T-helper 22 cell (primary cell): ENCODE measurements around the gene ADAMTS6.
"Not testable (repeated sequence)": the region's sequence is repeated elsewhere in the genome, so short reads cannot be mapped to it uniquely, and the experiment has no call there.

ENCODE experiments used
- DNase-seq: peaks from one replicate; pipeline ENCODE4 v3.0.0-alpha.2; 2020; ENCODE audit warnings: low read depth

The ADAMTS6 gene, protein sequence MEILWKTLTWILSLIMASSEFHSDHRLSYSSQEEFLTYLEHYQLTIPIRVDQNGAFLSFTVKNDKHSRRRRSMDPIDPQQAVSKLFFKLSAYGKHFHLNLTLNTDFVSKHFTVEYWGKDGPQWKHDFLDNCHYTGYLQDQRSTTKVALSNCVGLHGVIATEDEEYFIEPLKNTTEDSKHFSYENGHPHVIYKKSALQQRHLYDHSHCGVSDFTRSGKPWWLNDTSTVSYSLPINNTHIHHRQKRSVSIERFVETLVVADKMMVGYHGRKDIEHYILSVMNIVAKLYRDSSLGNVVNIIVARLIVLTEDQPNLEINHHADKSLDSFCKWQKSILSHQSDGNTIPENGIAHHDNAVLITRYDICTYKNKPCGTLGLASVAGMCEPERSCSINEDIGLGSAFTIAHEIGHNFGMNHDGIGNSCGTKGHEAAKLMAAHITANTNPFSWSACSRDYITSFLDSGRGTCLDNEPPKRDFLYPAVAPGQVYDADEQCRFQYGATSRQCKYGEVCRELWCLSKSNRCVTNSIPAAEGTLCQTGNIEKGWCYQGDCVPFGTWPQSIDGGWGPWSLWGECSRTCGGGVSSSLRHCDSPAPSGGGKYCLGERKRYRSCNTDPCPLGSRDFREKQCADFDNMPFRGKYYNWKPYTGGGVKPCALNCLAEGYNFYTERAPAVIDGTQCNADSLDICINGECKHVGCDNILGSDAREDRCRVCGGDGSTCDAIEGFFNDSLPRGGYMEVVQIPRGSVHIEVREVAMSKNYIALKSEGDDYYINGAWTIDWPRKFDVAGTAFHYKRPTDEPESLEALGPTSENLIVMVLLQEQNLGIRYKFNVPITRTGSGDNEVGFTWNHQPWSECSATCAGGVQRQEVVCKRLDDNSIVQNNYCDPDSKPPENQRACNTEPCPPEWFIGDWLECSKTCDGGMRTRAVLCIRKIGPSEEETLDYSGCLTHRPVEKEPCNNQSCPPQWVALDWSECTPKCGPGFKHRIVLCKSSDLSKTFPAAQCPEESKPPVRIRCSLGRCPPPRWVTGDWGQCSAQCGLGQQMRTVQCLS (N-terminal part only)

DNA sequence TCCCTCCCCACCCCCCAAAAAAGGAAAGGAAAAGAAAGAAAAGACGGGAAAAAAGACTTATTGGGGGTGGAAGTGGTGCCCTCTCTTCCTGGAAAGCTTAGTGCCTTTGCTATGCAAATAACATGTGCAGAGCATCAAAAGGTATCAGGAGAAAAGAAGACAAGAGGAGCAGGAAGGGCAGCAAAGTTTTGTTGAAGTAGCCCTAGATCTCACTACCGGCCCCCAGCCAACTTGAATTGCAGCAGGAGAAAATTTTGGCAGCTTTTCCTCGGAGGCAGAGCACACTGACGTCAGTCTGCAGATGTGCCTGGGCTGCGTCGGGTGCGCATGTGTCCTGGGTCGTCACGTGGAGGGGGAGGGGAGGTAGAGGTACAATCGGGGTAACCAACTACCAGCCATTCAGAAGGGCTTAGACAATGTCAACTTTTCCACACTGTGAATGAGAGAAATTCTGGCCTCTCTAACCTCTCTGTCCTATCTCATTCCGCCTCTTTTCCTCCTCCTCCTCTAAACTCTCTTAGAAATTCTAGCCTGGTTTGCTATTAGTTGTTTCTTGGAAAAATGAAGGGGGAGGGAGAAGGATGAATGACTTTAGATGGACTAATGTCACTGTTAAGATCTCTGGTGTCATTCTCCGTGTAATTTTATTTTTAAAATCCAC, at the start of gene ADAMTS6:
TSS of gene ADAMTS6 (minus strand) at position 286 of the 661 bp plus-strand sequence. CDS start 8,247 bp downstream, outside the sequence.
- DNase-seq = peak; percentile 51

DNA sequence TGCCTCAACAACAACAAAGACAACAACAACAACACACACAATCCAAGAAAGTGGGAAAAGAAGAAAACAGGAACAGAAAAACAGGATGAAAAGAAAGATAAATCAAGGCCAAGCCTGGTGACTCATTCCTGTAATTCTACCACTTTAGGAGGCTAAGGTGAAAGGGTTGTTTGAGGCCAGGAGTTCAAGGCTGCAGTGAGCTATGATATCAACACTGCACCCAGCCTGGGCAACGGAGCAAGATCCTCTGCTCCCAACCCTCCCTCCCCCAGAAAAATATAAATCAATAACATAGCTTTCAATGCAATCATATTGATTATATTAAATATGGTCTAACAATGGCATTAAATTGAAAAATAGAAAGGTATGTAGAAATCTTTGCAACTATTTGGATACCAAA, 49.2 kb upstream of the ADAMTS6 start:
- DNase-seq = no peak

DNA sequence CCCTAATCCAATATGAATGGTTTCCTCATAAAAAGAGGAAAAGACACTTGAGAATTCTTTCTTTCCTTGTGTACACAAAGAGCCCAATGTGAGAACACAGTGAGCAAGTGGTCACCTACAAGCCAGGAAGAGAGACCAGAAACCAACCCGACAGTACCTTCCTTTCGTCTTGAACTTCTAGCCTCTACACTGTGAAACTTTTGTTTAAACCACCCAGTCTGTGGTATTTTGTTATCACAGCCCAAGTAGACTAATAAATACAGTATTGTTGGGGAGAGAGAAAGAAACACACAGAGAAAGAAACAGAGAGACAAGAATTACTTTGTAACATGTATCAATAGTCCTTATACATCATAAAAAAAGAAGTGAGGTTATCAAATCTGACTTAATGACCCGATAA, 44.0 kb upstream of the ADAMTS6 start:
- no peak for DNase-seq

DNA sequence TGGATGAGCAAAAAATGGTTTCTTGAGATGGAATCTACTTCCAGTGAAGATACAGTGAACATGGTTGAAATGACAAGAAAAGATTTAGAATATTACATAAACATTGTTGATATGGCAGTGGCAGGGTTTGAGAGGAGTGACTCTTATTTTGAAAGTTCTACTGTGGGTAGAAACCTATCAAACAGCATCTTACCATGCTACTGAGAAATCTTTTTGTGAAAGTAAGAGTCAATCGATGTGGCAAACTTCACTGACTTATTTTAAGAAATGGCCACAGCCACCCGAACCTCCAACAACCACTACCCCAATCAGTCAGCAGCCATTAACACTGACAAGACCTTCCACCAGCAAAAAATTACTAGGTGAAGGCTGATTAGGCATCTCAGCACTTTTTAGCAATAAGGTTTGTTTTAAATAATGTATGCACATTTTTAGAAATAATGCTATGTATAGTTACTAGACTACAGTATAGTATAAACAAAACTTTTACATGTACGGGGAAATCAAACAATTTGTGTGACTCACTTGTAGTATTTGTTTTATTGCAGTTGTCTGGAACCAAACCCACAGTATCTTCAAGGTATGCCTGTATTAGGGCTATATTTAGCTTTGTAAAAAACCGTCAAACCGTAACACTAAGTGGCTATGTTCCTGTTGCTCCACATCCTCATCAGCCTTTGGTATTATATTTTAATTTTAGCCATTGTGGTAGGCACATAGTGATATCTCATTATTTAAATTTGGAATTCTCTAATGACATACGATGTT, 30.6 kb upstream of the ADAMTS6 start:
- no peak for DNase-seq

DNA sequence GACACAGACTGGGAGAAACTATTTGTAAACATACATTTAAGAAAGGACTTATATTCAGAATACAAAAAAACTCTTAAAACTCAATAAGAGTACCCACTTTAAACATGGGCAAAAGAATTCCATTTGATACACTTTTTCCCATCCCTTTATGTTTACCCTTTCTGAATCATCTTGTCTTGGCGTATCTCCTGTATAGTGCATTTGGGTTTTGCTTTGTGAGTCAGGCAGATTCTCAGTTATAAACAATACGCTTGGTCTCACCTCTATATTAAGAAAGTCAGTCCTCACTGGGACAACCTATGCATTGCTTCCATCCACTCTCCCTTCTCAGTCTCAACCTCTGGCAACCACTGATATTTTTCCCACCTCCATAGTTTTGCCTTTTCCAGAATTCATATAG, 27.3 kb upstream of the ADAMTS6 start:
- DNase-seq = no peak

DNA sequence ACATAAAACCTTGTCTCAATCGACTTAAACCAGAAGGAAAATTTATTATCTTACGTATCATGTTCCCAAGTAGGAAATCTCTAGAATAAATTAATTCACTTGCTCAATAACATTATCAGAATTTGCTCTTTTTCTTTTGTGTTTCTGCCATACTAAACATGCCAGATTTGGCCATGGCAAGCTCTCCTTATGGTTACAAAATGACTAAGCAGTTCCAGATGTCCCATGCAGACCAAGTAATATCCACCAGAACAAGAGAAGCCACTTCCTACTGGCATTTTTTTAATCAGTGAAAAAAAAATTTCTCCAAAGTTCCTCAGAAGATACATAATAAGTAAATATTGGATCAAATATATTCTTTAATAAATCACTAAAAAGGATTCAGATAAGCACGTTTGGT, 25.2 kb upstream of the ADAMTS6 start:
- DNase-seq = no peak

DNA sequence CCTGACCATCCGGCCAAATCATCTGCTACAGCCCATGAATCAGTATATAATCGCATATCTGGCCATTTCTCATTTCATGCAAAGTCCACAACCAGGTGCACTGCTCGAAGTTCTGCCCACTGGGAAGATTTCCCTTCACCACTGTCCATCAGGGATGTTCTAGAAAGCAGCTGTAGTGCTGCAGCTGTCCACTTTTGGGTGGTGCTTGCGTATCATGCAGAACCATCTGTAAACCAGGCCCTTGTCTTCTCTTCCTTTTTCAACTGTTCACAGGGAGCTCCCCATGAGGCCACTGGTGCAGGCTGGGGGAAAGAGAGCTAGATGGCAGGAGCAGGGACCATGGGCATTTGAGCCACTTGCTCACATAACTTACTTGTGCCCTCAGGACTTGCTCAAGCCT, 7.4 kb upstream of the ADAMTS6 start:
- no peak for DNase-seq

DNA sequence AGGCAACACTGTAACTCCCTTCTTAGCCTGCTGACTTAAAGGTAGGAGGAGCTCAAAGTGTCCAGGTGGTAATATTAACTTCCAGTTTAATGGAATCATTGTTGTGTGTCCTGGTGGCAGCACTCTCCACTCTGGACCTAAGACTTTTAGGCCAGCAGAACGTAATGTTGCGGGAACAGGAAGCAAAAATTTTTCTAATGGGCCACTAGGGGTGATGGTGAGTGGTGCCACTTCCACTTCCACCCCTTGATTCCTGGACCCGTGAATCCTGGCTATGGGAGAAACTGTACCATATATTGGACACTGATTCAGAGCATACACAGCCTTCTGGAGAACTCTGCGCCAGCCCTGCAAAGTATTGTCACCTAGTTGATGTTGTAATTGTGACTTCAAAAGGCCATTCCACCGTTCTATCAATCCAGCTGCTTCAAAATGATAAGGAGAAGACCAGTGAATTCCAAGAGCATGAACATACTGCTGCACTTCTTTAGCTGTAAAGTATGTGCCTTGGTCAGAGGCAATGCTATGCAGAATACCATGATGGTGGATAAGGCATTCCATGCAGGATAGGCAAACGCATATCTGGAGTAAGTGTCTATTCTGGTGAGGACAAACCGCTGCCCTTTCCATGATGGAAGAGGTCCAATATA, 6.4 kb upstream of the ADAMTS6 start:
- DNase-seq = not testable (repeated sequence)

DNA sequence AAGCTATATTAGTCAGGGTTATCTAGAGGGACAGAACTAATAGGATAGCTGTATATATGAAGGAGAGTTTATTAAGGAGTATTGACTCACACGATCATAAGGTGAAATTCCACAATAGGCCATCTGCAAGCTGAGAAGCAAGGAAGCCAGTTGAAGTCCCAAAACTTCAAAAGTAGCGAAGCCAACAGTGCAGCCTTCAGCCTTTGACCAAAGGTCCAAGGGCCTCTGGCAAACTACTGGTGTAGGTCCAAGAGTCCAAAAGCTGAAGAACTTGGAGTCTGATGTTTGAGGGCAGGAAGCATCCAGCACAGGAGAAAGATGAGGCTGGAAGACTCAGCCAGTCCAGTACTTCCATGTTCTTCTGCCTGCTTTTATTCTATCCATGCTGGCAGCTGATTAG, 5.1 kb upstream of the ADAMTS6 start:
- not testable (repeated sequence) for DNase-seq

DNA sequence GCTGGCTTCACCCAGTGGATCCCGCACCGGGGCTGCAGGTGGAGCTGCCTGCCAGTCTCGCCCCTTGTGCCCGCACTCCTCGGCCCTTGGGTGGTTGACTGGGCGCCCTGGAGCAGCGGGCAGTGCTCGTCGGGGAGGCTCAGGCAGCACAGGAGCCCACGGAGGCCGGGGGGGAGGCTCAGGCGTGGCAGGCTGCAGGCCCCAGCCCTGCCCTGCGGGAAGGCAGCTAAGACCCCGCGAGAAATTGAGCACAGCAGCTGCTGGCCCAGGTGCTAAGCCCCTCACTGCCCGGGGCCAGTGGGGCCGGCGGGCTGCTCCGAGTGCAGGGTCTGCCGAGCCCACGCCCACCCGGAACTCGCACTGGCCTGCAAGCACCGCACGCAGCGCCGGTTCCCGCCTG, 3.7 kb upstream of the ADAMTS6 start:
- no peak for DNase-seq

DNA sequence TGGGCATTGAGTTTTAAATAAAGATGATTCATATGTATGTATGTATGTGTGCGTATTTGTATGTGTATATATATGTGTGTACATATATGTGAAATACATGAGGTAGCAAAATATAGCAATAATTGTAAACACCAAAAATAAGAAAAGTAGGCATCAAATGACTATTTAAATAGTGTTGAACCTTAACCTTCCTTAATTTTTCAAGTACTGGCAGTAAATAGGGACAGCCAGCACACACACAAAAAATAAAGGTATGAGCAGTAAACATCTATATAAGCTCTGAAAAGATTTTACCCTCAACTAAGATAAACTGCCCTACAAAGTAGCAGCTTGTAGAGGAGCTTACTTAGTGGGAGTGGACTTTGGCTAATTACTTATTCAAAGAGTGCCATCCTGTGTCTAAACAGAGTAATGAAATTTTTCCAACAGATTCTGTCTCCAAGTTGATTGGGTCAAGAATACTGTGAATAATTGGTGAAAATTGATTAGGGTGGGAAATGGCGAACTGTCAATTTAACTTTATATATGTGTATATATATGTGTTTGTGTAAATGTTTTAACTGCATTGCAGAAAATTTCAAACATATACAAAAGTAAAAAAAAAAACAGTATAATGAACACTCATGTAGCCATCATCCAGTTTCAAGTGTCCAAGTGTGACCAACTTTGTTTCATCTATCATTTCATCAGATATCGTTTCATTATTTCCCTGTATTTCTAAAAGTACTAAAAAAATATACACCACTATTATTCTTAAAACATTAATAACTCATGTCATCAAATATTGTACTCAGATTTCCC, 2.0 kb upstream of the ADAMTS6 start:
- no peak for DNase-seq

DNA sequence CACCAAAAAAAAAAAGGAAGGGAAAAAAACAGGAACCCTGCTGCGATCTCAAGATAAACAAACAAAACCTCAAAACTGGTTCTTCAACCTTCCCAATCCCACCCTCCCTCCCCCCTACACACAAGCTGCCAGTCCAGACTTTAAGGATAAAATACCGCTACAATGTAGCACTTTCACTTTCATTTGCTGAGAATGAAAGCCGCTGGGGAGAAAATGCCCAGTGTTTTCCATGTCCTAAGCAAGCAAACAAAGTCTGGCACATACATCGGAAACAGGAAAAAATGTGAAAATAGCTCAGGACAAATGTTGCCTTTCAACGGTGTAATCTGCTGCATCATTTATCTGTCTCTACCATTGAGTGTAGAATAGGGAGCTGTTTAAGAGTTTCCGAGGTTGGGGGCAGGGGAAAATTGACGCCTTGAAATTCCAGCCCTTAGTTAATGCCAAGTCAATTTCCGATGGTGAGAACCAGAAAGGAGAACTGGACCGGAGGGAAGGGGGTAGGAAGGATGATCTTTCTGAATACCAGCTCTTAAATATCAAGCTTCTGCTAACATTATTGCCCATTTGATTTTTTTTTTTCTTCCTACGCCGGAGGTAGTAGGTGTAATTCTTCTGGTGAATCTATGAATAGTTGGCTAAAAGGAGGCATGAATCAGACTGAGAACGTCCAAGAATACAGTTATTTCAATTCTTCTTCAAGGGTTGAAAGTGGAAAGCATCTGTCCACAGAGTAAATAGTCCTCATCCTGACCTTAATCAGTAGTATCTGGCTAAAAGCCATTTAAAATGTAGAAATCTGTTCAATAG, 1.2 kb upstream of the ADAMTS6 start:
- no peak for DNase-seq

DNA sequence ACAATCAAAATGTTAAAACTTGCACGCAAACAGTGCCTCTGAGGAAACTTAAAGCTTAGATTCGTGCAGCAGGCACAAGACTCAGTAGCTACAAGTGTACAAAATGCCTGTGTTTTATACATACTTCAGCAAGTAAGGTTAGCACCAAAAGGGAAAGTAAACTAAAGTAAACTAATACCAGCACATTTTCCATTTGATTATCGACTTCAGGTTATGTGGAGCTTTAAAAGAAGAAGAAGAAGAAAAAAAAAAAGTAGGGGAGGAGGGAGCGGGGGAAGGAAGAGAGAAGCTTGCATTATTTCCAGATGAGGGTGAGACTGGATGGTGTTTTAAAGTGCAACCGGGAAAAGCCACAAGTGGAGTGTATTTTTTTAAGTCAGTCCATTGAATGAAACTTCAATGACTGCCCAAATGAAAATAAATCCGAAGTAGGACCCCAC, 596 bp upstream of the ADAMTS6 start:
- no peak for DNase-seq

DNA sequence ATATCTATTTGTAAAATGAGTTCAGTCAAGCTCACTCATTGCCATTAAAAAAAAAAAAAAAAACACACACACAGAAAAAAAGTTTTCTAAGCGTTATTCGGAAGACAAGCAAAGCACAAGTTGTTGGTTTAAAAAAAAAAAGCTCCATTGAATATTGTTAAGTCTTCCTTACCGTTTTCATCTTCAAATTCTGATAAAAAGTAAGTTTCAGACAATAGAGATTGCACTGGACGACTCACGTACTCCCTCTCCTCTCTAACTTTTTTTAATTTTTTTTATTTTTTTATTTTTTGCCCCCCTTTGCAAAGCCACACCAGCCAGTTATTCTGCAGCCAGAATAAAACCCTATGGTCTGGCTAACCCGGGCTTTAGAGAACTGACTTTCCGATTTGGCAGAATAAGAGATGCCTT, 544 bp downstream of the ADAMTS6 start:
- no peak for DNase-seq

DNA sequence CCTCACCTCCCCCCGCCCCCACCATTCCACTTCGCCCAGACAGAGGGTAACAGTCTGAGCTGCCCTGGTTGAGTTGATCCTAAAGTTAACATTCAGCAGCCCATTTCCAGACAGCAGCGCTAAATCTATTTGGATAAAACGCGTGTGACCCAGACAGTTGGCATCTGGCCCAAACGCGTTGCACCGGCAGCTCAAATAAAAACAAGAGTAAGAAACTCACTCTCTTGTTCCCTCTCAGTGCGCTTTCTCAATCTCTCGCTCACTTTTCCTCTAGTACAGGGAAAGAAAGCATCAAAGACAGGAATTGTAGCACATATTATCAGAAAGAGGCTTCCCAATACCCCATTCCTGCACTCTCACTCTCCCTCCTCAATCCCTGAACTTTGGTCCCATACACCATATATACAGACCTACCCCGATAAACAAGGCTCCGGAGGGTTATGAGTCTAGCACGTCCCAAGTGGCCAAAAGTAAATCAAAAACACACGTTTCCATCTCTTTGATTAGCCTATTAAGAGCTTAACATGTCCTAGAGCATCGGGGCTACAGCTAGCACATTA, 1.3 kb downstream of the ADAMTS6 start:
- no peak for DNase-seq

DNA sequence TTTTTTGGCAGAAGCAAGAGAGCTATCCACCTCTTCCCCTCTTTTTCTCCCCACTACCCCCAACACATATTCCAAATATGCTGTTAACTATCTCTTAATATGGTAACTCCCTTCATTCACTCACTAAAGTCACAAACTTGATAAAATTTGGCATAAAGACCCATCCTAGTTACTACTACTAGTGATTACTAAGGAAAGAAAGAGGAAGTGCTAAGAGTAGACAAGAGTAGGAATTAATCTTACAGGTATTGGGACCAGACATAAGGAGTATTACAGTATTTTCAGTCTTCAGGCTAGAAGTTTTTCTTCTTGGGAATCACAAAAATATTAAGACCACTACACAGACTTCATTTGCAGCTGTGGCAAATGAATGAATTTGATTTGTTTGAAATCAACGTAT, 2.2 kb downstream of the ADAMTS6 start:
- no peak for DNase-seq

DNA sequence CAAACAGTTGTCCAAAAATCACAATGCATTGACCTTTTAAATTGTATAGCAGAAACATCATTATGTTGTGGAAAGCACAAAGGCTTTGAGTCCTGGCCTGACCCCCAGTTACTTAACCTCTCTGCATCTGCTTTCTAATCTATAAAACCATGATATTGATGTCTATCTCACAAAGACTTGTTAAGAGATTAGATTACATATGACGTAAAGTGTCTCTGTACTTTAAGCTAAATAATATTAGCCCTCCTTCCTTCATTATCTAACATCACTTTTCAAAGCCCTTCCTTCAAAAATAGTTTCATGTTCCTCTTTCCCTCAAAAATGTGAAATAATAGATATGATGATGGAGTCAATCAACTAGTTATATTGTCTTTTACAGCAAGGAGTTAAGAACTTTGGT, 3.4 kb downstream of the ADAMTS6 start:
- DNase-seq = no peak

DNA sequence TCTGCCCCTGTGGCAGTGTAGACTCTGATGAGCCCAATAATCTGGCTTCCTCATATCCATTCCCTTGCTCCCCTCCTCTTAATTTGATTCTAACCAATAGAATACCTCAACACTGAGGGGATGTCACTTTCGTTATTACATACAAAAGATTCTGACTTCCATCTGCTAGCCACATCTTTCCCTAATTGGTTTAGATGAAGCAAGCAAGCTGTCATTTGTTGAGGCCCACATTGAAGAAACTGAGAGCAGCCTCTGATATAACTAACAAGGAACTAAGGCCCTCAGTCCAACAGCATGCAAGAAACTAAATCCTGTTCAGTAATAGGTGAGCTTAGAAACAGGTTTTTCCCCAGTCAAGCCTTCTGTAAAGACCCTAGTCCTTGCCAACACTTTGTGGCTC, 5.8 kb downstream of the ADAMTS6 start:
- DNase-seq = no peak

DNA sequence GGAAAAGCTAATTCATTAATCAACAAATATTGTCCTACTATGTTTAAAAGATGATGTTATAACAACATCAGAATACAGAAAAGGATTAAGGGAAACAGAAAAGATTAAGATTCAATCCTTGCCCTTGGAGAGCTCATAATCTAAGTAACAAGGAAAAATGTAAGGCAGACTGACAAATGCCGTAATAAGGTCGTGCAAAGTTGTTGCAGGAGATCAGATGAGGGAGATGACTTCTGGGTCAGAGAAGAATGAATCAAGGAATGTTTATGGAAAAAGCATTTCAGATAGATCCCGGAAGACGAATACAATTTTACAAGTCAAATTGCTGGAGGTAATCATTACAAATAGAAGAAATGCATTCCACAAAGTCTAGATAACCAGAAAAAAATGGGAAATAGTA, 6.4 kb downstream of the ADAMTS6 start:
- no peak for DNase-seq
